Transverse colon (tissue), 4 donors: ENCODE data around the gene VAV2. TPM values are rescaled to one million over a fixed set of nuclear protein-coding genes. Genes with fewer than 3 reads are reported as not detected.

Experiments used
- DNase-seq: peaks from one replicate; pipeline ENCODE4 v3.0.0-alpha.2; 2019
- H3K27ac ChIP-seq, 4 donors: fragments of 200-600 bp; sonication (generic); 2 replicates each; pipeline ENCODE4 v1.5.1; 2016 to 2018; ENCODE audit warnings: inconsistent platforms in 4 of 4
- H3K27me3 ChIP-seq: fragments of 200-600 bp; sonication (generic); 2 replicates; pipeline ENCODE4 v1.5.1; 2017; ENCODE audit warnings: inconsistent platforms
- H3K36me3 ChIP-seq, 4 donors: fragments of 200-600 bp; sonication (generic); 2 replicates each; pipeline ENCODE4 v1.5.1; 2017 to 2019; ENCODE audit warnings: inconsistent platforms in 4 of 4
- H3K4me1 ChIP-seq, 4 donors: fragments of 200-600 bp; sonication (generic); 2 replicates each; pipeline ENCODE4 v1.5.1; 2017 to 2020; ENCODE audit warnings: inconsistent platforms in 4 of 4
- H3K4me3 ChIP-seq, 4 donors: fragments of 200-600 bp; sonication (generic); 1 replicate in 1 of 4; 2 replicates in 3 of 4; pipeline versions ENCODE4 v1.5.1 to v1.6.1; 2017 to 2019; ENCODE audit warnings: inconsistent platforms in 4 of 4
- H3K9me3 ChIP-seq, 2 donors: fragments of 200-600 bp; sonication (generic); 2 replicates each; pipeline ENCODE4 v1.5.1; 2017 to 2019; ENCODE audit warnings: inconsistent platforms in 2 of 2
- EP300 ChIP-seq: sonication (generic); formaldehyde crosslinking; IDR thresholded peaks from one replicate; pipeline ENCODE4 v1.6.1; 2017; ENCODE audit warnings: antibody characterized with exemption, low read depth
- POLR2A ChIP-seq: fragments of 450-650 bp; IDR thresholded peaks from one replicate; pipeline ENCODE4 v1.6.1; 2016; ENCODE audit warnings: antibody characterized with exemption, mild to moderate bottlenecking, moderate library complexity
- POLR2AphosphoS5 ChIP-seq, 3 donors: sonication (generic); formaldehyde crosslinking; IDR thresholded peaks; one replicate each; pipeline ENCODE4 v1.6.1; 2016; ENCODE audit warnings: antibody characterized with exemption in 3 of 3
- WGBS, 2 donors: methylation state at CpG; one replicate each; pipeline ENCODE4 v1.1.5; 2018; ENCODE audit warnings: low coverage in 1 of 2; 5-methylcytosine and 5-hydroxymethylcytosine counted together
- in situ Hi-C, 4 donors: fragments of 200-750 bp; cut with MboI; loops; one replicate each; pipeline versions ENCODE4 v1.15.0 to v1.15.1; 2017; ENCODE audit warnings: low sequenced_read_pairs in 3 of 4, low pct_ligation_motif_present in 1 of 4, low pct_unique_long_range_greater_than_20kb in 1 of 4
- intact Hi-C: fragments of 100-400 bp; cut with DNase I; formaldehyde crosslinking; loops from one replicate; pipeline ENCODE4 v1.15.1; 2023; ENCODE audit warnings: low total_unique reads
- total RNA-seq, 4 donors: library from RNA; depleted of rRNA; stranded (reverse); fragments of >200 nt; gene quantifications; one replicate each; pipeline ENCODE4 v1.1.0, GENCODE V29; 2016
- TF ChIP-seq, protein P1 (sequence below), 5 experiments: fragments of 200-600 bp in 3 of 5; fragments of 450-650 bp in 2 of 5; sonication (generic) in 3 of 5; IDR thresholded peaks; 1 replicate in 2 of 5; 2 replicates in 3 of 5; pipeline ENCODE4 v1.5.1; 2016 to 2017; ENCODE audit warnings: antibody characterized with exemption in 5 of 5, inconsistent platforms in 3 of 5, mild to moderate bottlenecking in 2 of 5, moderate library complexity in 1 of 5

The VAV2 gene
- total RNA-seq, 4 donors from 2014 or later, result 8.2 to 52.4 (median 24.5) TPM

GRCh38 chr9:133804199-133804598 is 187.9 kb downstream of the VAV2 start:
- no peaks in the 10 kb centered on the region for H3K27me3 ChIP-seq
- WGBS, 2 donors, result 83% methylated on average over 15 of the region's 17 CpGs; no CpG with 5 or more reads in 1 of the 2 donors
- H3K27ac ChIP-seq, result no peak overlapping the region
- intact Hi-C loops (no loop called here), in situ Hi-C loops (loop anchor here in 1 of 4 donors (10.0 kb wide), 1 partner anchor 201 kb away; no protein-coding TSS in a partner anchor)
- DNase-seq, result no peak
- no peak overlapping the region for H3K4me3 ChIP-seq
- no peaks in the 10 kb centered on the region for H3K36me3 ChIP-seq
- no peak for TF ChIP-seq POLR2AphosphoS5 (IDR thresholded peaks at IDR 0.05)
- no peak for TF ChIP-seq EP300
- TF ChIP-seq, protein P1, sequence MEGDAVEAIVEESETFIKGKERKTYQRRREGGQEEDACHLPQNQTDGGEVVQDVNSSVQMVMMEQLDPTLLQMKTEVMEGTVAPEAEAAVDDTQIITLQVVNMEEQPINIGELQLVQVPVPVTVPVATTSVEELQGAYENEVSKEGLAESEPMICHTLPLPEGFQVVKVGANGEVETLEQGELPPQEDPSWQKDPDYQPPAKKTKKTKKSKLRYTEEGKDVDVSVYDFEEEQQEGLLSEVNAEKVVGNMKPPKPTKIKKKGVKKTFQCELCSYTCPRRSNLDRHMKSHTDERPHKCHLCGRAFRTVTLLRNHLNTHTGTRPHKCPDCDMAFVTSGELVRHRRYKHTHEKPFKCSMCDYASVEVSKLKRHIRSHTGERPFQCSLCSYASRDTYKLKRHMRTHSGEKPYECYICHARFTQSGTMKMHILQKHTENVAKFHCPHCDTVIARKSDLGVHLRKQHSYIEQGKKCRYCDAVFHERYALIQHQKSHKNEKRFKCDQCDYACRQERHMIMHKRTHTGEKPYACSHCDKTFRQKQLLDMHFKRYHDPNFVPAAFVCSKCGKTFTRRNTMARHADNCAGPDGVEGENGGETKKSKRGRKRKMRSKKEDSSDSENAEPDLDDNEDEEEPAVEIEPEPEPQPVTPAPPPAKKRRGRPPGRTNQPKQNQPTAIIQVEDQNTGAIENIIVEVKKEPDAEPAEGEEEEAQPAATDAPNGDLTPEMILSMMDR (IDR thresholded peaks at IDR 0.05), result no peak
- H3K9me3 ChIP-seq, result no peaks in the 10 kb centered on the region
- no peaks in the 10 kb centered on the region for H3K4me1 ChIP-seq

DNA sequence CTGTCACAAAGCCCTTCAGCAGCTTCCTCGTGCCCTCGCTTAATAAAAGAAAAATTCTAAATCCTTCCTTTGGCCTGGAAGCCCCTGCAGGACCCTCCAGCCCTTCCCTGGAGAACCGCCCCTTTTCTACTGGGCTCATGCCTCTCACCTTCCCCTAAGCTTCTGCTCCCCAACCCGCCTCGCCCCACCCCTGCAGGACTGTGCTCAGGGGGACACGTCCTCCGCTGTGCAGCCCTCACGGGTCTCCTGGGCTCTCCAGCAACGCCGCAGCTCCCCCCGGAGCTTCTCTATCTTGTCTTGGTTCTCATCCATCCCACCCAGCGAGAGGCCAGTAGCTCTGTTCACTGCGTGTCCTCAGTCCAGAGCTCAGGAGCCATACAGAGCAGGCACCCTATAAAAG is 188.4 kb downstream of the VAV2 start:
- intact Hi-C loops, result no loop called here
- TF ChIP-seq EP300 (no peak), POLR2AphosphoS5 (IDR thresholded peaks at IDR 0.05) (no peak), POLR2A (no peak)
- TF ChIP-seq, protein P1 (IDR thresholded peaks at IDR 0.05), result no peak
- 94% methylated on average over 13 of the region's 13 CpGs; no CpG with 5 or more reads in 1 of the 2 donors for WGBS, 2 donors
- Histone ChIP-seq H3K27me3 (no peaks in the 10 kb centered on the region), H3K9me3 (no peaks in the 10 kb centered on the region), H3K36me3 (no peaks in the 10 kb centered on the region), H3K4me1 (no peaks in the 10 kb centered on the region), H3K4me3 (no peak overlapping the region), H3K27ac (no peak overlapping the region)
- in situ Hi-C loops, result loop anchor here in 1 of 4 donors (10.0 kb wide), 1 partner anchor 201 kb away; no protein-coding TSS in a partner anchor
- DNase-seq, result no peak

GRCh38 chr9:133803028-133803585 is 189.0 kb downstream of the VAV2 start:
- in situ Hi-C loops (loop anchor here in 1 of 4 donors (10.0 kb wide), 1 partner anchor 202 kb away; no protein-coding TSS in a partner anchor), intact Hi-C loops (no loop called here)
- Histone ChIP-seq H3K4me3 (no peak overlapping the region), H3K4me1 (no peaks in the 10 kb centered on the region), H3K36me3 (no peaks in the 10 kb centered on the region), H3K9me3 (no peaks in the 10 kb centered on the region), H3K27me3 (no peaks in the 10 kb centered on the region), H3K27ac (no peak overlapping the region)
- DNase-seq, result no peak
- TF ChIP-seq EP300 (no peak), POLR2A (no peak), POLR2AphosphoS5 (IDR thresholded peaks at IDR 0.05) (no peak)
- TF ChIP-seq, protein P1 (IDR thresholded peaks at IDR 0.05), result no peak
- WGBS, 2 donors, result 85% methylated on average over 20 of the region's 21 CpGs; no CpG with 5 or more reads in 1 of the 2 donors

DNA sequence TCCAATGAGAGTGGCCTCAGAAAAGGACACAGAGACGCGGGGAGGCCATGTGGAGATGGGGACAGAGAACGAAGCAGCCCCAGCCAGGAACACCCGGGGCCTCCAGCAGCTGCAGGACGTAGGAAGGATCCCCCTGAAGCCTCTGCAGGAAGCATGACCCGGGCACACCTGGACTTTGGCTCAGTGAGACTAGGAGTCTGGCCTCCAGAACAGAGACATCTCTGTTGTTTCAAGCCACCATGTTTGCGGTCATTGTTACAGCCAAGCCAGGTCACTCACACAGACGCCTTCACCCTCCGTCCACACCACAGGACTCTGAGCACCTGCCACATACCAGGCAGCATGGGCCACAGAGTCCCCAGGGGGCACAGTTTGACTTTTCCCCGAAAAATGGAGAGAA is 190.4 kb downstream of the VAV2 start:
- intact Hi-C loops, result no loop called here
- 89% methylated on average over 10 of the region's 10 CpGs; no CpG with 5 or more reads in 1 of the 2 donors for WGBS, 2 donors

More for the DNA sequence above, 190.4 kb downstream of the VAV2 start:
- Histone ChIP-seq H3K27me3 (no peaks in the 10 kb centered on the region), H3K4me1 (no peaks in the 10 kb centered on the region), H3K27ac (no peak overlapping the region), H3K9me3 (no peaks in the 10 kb centered on the region), H3K4me3 (no peak overlapping the region), H3K36me3 (no peaks in the 10 kb centered on the region)
- in situ Hi-C loops, result loop anchor here in 1 of 4 donors (10.0 kb wide), 1 partner anchor 203 kb away; no protein-coding TSS in a partner anchor
- TF ChIP-seq EP300, result no peak
- TF ChIP-seq, protein P1 (IDR thresholded peaks at IDR 0.05), result no peak
- no peak for TF ChIP-seq POLR2AphosphoS5 (IDR thresholded peaks at IDR 0.05)
- no peak for TF ChIP-seq POLR2A
- no peak for DNase-seq
